NCI-H2171 (cell line): ENCODE results near the gene SURF1.
"Not testable (repeated sequence)": the region's sequence is repeated elsewhere in the genome, so short reads cannot be mapped to it uniquely, and the experiment has no call there.

Experiments
- DNase-seq: peaks from one replicate; lab custom pipeline; 2025; lab: John Stamatoyannopoulos, UW

Gene SURF1

GRCh38 chr9:133342570-133342969, 13.7 kb downstream of the SURF1 start:
- DNase-seq: no peak

GRCh38 chr9:133342069-133342406, 14.2 kb downstream of the SURF1 start:
- no peak for DNase-seq

GRCh38 chr9:133341369-133342068, 14.8 kb downstream of the SURF1 start:
- no peak for DNase-seq

- DNase-seq: no peak
Observed at GRCh38 chr9:133340916-133341315, 15.4 kb downstream of the SURF1 start.

GRCh38 chr9:133340256-133340655, 16.0 kb downstream of the SURF1 start:
- DNase-seq: no peak

- DNase-seq: no peak
Observed at GRCh38 chr9:133339641-133340040, 16.6 kb downstream of the SURF1 start.

- DNase-seq: peak; percentile 98
Observed at GRCh38 chr9:133335924-133336811, 20.1 kb downstream of the SURF1 start, which contains the start of gene SURF6. Gene SURF6 (minus strand): TSS chr9:133336188. CDS start chr9:133336132, 56 bp downstream.

GRCh38 chr9:133334888-133335287, 21.4 kb downstream of the SURF1 start:
- DNase-seq: not testable (repeated sequence)

GRCh38 chr9:133334161-133334560, 22.1 kb downstream of the SURF1 start:
- DNase-seq: no peak

- DNase-seq: no peak
Observed at GRCh38 chr9:133333566-133333965, 22.7 kb downstream of the SURF1 start.

- DNase-seq: no peak
Observed at GRCh38 chr9:133333011-133333410, 23.3 kb downstream of the SURF1 start.

GRCh38 chr9:133332381-133332730, 23.9 kb downstream of the SURF1 start:
- no peak for DNase-seq

- no peak for DNase-seq
Observed at GRCh38 chr9:133331641-133332380, 24.5 kb downstream of the SURF1 start.

- no peak for DNase-seq
Observed at GRCh38 chr9:133331221-133331620, 25.1 kb downstream of the SURF1 start.

- not testable (repeated sequence) for DNase-seq
Observed at GRCh38 chr9:133329306-133330156, 26.8 kb downstream of the SURF1 start.

GRCh38 chr9:133327834-133328484, 28.3 kb downstream of the SURF1 start:
- DNase-seq: no peak

GRCh38 chr9:133327021-133327420, 29.3 kb downstream of the SURF1 start:
- DNase-seq: not testable (repeated sequence)

GRCh38 chr9:133323991-133324703, 32.1 kb downstream of the SURF1 start:
- DNase-seq: no peak

- DNase-seq: no peak
Observed at GRCh38 chr9:133323211-133323610, 33.1 kb downstream of the SURF1 start.

GRCh38 chr9:133322701-133323100, 33.6 kb downstream of the SURF1 start:
- no peak for DNase-seq
